ENCODE results near the gene DGKD.

DNA sequence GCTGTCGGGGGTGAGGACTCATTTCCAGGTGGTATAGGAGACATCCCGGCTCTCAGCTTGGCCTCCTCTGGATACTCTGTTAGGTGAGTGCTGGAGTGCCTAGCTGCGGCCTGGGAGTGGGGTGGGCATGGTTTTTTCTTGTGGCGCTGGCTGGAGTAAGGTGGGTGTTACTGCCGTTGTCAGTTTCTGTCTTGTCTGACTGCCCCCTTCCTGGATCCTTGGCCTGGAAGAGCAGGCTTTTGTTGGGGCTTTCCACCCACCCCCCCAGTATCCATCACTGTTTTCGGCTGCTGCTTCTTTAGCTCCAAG, 69.2 kb downstream of the DGKD start:
- TF ChIP-seq, protein P1, sequence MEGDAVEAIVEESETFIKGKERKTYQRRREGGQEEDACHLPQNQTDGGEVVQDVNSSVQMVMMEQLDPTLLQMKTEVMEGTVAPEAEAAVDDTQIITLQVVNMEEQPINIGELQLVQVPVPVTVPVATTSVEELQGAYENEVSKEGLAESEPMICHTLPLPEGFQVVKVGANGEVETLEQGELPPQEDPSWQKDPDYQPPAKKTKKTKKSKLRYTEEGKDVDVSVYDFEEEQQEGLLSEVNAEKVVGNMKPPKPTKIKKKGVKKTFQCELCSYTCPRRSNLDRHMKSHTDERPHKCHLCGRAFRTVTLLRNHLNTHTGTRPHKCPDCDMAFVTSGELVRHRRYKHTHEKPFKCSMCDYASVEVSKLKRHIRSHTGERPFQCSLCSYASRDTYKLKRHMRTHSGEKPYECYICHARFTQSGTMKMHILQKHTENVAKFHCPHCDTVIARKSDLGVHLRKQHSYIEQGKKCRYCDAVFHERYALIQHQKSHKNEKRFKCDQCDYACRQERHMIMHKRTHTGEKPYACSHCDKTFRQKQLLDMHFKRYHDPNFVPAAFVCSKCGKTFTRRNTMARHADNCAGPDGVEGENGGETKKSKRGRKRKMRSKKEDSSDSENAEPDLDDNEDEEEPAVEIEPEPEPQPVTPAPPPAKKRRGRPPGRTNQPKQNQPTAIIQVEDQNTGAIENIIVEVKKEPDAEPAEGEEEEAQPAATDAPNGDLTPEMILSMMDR (IDR thresholded peaks at IDR 0.05) = no peak
- TF ChIP-seq EZH2 (IDR thresholded peaks at IDR 0.05; ENCODE audit: borderline replicate concordance, insufficient read depth, low read depth, low read length, poor library complexity, severe bottlenecking) = no peak
